AG04450 (cell line): ENCODE results near the gene TLX1. TPM values are rescaled to one million over a fixed set of nuclear protein-coding genes. Genes with fewer than 3 reads are reported as not detected.

Source experiments
- CTCF ChIA-PET: fragments of 300-600, 350-600 bp; formaldehyde crosslinking; extraction: SDS; loops from one replicate; lab custom pipeline; 2022; ENCODE audit warnings: antibody characterized with exemption, inconsistent platforms; lab: Charles Lee
- POLR2A ChIA-PET: fragments of 350-600 bp; formaldehyde crosslinking; extraction: SDS; loops from one replicate; lab custom pipeline; 2021; ENCODE audit warnings: antibody characterized with exemption, inconsistent platforms; lab: Yijun Ruan, JAX
- DNase-seq: peaks from one replicate; pipeline ENCODE4 v3.0.0-alpha.2; 2011; ENCODE audit warnings: low read depth, low spot score
- H3K27ac ChIP-seq: one replicate; pipeline ENCODE4 v1.5.1; 2012; ENCODE audit warnings: low read depth, low read length, control low read depth
- H3K27me3 ChIP-seq: one replicate; pipeline ENCODE4 v1.6.0; 2012; ENCODE audit warnings: low read length; ENCODE audit not compliant: control insufficient read depth, insufficient read depth
- H3K4me3 ChIP-seq: 2 replicates; pipeline ENCODE4 v1.5.1; 2011; ENCODE audit warnings: mild to moderate bottlenecking, low read depth, low read length, control low read depth
- H3K9me3 ChIP-seq: 2 replicates; pipeline ENCODE4 v1.5.1; 2012; ENCODE audit warnings: low read length; ENCODE audit not compliant: control insufficient read depth, insufficient read depth
- polyA plus RNA-seq: library from polyadenylated mRNA; depleted of rRNA; stranded (reverse); fragments of >200 nt; gene quantifications from 2 replicates; pipeline ENCODE4 v1.2.3, GENCODE V29; 2011
- TF ChIP-seq, protein P1 (sequence below): IDR thresholded peaks from 2 replicates; pipeline ENCODE4 v1.5.1; 2011; ENCODE audit warnings: low read depth, low read length, control low read depth, inconsistent platforms

Gene TLX1
- polyA plus RNA-seq, 1 experiment, result not detected

DNA sequence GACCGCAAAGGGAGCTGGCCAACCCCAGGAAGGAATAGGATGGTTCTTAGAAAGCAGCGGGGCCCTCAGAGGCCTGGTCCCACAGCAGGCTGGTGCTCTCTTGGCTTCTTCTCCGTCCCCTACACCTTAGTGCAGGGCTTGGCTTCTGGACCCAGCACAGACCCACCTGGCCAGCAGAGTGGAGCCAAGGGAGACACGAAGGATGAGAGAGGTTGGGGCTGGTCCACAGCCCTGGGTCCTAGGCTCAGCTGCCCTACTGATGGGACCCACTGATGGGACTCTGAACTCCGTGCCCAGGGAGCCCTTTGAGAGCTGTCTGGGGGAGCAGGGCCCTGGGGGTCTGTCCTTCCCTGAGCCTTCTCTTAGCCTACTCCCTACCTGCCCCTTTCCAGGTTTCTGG is 6.2 kb upstream of the TLX1 start:
- DNase-seq, result no peak
- no peak overlapping the region for H3K27ac ChIP-seq
- ChIA-PET CTCF (interaction anchor here (0.7 to 1.7 kb wide), 3 partner anchors 29 to 75 kb away, joined by 3 to 6 read pairs (median 3); no protein-coding TSS in a partner anchor), POLR2A (no interaction called here)
- TF ChIP-seq, protein P1, sequence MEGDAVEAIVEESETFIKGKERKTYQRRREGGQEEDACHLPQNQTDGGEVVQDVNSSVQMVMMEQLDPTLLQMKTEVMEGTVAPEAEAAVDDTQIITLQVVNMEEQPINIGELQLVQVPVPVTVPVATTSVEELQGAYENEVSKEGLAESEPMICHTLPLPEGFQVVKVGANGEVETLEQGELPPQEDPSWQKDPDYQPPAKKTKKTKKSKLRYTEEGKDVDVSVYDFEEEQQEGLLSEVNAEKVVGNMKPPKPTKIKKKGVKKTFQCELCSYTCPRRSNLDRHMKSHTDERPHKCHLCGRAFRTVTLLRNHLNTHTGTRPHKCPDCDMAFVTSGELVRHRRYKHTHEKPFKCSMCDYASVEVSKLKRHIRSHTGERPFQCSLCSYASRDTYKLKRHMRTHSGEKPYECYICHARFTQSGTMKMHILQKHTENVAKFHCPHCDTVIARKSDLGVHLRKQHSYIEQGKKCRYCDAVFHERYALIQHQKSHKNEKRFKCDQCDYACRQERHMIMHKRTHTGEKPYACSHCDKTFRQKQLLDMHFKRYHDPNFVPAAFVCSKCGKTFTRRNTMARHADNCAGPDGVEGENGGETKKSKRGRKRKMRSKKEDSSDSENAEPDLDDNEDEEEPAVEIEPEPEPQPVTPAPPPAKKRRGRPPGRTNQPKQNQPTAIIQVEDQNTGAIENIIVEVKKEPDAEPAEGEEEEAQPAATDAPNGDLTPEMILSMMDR, result no peak
- peaks cover 3% of the 10 kb centered on the region for H3K9me3 ChIP-seq
- H3K4me3 ChIP-seq, result no peak overlapping the region
- H3K27me3 ChIP-seq, result peaks cover 93% of the 10 kb centered on the region

DNA sequence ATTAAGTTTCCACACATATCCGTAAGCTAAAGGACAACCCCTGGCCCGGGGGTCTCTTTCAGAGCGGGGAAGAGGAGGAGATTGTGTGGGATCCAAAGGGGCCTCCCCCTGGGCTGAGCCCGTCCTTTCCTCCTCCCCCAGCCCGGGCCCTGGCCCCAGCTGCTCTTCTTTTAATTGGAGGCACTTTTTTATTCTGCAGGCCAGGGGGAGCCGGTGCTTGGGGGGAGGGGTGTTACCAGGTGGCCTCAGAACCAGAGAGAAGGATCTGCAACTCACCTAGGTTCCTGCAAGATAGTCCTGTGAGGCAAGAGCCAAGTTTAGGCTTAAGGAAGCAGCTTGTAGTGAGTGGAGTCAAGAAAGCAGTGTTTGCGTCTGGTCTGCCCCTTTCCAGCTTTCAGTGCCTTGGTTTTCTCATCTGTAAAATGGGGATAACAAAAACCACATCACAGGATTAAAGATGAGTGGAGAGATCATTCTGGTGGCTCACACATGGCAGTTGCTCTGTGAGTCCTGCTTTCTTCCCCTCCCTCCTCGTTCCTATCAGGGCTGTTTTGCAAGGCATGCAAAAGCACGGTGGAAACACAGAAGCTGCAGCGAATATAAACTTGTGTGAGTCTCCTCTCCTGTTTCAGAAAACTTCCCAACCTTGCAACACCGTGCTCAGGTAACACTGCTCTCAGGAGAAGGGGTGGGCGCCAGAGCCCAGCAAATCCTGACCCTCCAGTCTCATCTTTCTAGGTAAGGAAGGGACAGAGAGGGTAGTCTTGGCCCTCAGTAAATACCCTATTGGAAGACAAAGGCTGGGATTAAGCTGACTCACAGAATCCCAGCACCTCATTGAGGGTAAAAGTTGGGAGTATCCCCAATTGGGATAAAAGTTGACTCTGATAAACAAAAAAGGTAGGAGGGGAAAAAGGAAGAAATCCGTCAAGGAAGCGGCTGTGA is 4.1 kb upstream of the TLX1 start:
- POLR2A ChIA-PET, result no interaction called here
- H3K9me3 ChIP-seq, result no peaks in the 10 kb centered on the region; the same call in 1 of the 2 replicates
- DNase-seq, result no peak
- no peak overlapping the region for H3K4me3 ChIP-seq
- CTCF ChIA-PET, result interaction anchor here (0.8 to 2.1 kb wide), 5 partner anchors 15 to 77 kb away, joined by 3 to 12 read pairs (median 6); no protein-coding TSS in a partner anchor
- TF ChIP-seq, protein P1, result no peak
- peaks cover 92% of the 10 kb centered on the region for H3K27me3 ChIP-seq
- H3K27ac ChIP-seq, result no peak overlapping the region

DNA sequence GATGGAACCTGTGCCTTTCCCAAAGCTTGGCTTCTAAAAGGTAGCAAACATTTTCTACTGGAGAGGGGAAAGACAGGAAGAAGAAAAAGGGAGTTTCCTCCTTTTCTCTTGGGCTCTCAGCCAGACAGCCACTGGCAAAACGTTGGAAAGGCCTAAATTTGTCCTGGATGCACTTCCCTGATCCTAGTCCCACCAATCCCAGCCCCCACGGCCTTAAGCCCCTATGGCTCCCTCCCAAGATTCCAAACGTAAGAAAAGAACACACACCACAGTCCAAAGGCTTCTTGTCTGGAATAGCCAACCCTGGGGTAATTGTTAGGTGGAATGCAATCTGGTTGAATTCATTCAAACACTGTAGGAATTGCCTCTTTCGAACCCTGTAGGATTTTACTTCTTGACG is 959 bp upstream of the TLX1 start:
- POLR2A ChIA-PET, result no interaction called here
- CTCF ChIA-PET, result interaction anchor here (1.9 kb wide), 1 partner anchor 12 kb away, joined by 4 read pairs; no protein-coding TSS in a partner anchor
- Histone ChIP-seq H3K27me3 (peaks cover 92% of the 10 kb centered on the region), H3K4me3 (no peak overlapping the region), H3K9me3 (no peaks in the 10 kb centered on the region; the same call in 1 of the 2 replicates), H3K27ac (no peak overlapping the region)
- TF ChIP-seq, protein P1, result no peak
- DNase-seq, result no peak

DNA sequence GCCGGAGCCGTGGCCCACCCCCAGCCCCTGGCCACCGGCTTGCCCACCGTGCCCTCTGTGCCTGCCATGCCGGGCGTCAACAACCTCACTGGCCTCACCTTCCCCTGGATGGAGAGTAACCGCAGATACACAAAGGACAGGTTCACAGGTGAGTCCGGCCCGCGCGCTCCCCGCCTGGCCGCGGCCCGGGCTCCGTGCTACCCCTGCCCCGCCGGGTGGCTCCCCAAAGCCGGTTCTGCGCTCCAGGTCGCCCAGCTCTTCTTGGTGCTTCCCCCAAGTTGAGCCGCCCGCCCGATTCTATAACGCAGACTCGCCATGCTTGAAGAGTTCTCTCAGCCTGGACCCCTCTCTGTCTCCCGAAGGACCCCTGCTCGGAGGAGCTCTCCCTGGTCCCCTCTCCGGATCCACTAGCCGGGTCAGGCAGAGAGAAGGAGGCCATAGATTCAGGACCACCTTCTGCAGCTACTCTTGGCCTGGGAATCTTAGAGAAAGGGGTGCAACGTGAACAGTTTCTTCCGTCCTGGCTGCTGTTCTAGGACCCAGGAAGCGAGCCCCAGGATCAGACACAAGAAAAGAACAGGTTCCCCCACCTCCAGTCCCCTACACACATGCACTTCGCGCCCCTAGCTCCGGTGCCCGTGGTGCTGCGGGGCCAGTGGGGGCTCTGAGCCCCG is 999 bp downstream of the TLX1 start:
- no peaks in the 10 kb centered on the region; the same call in 1 of the 2 replicates for H3K9me3 ChIP-seq
- H3K27me3 ChIP-seq, result peaks cover 93% of the 10 kb centered on the region
- H3K27ac ChIP-seq, result no peak overlapping the region
- no peak overlapping the region for H3K4me3 ChIP-seq
- CTCF ChIA-PET, result interaction anchor here (0.5 to 0.6 kb wide), 2 partner anchors 10 to 438 kb away, joined by 3 to 8 read pairs; no protein-coding TSS in a partner anchor
- POLR2A ChIA-PET, result interaction anchor here (0.7 kb wide), 1 partner anchor 636 kb away, joined by 4 read pairs; no protein-coding TSS in a partner anchor
- TF ChIP-seq, protein P1, result no peak
- DNase-seq, result no peak
